NB4 (cell line): ENCODE measurements around the gene NKIRAS1.
"Not testable (repeated sequence)": the region's sequence is repeated elsewhere in the genome, so short reads cannot be mapped to it uniquely, and the experiment has no call there.

ENCODE experiments used
- DNase-seq: peaks from one replicate; pipeline ENCODE4 v3.0.0; 2010; ENCODE audit warnings: low read depth
- H3K4me3 ChIP-seq: one replicate; pipeline ENCODE4 v1.5.1; 2011; ENCODE audit warnings: mild to moderate bottlenecking, low read depth, low read length, moderate library complexity
- CTCF ChIP-seq: IDR thresholded peaks from one replicate; pipeline ENCODE4 v1.5.1; 2012; ENCODE audit warnings: low read depth, low read length
- MAX ChIP-seq: IDR thresholded peaks from 2 replicates; pipeline ENCODE4 v1.6.1; 2011; ENCODE audit warnings: low read depth, low read length
- MYC ChIP-seq: IDR thresholded peaks from 2 replicates; pipeline ENCODE4 v1.6.1; 2011; ENCODE audit warnings: low read depth, low read length
- POLR2A ChIP-seq: IDR thresholded peaks from 2 replicates; pipeline ENCODE4 v1.6.1; 2011; ENCODE audit warnings: mild to moderate bottlenecking; ENCODE audit not compliant: insufficient read length; ENCODE audit errors: extremely low read depth

The NKIRAS1 gene

GRCh38 chr3:23889386-23889785, 27.4 kb downstream of the NKIRAS1 start:
- no peak for DNase-seq
- H3K4me3 ChIP-seq, result no peak overlapping the region
- TF ChIP-seq MYC, result no peak

- DNase-seq, result peak; percentile 49
- TF ChIP-seq CTCF (peak; percentile 51), MAX (no peak)
- no peak overlapping the region for H3K4me3 ChIP-seq
Observed at GRCh38 chr3:23888617-23889228, 28.1 kb downstream of the NKIRAS1 start.

GRCh38 chr3:23886311-23886710, 30.5 kb downstream of the NKIRAS1 start:
- no peak for DNase-seq
- TF ChIP-seq CTCF (no peak), MYC (no peak), POLR2A (no peak), MAX (no peak)
- H3K4me3 ChIP-seq, result no peak overlapping the region

GRCh38 chr3:23885210-23885609, 31.6 kb downstream of the NKIRAS1 start:
- TF ChIP-seq CTCF, result no peak
- no peak for TF ChIP-seq MYC
- no peak for TF ChIP-seq POLR2A
- TF ChIP-seq MAX, result no peak
- no peak overlapping the region for H3K4me3 ChIP-seq
- DNase-seq, result peak; percentile 28

- DNase-seq, result peak; percentile 36
- no peak for TF ChIP-seq MAX
- TF ChIP-seq POLR2A, result no peak
- TF ChIP-seq MYC, result no peak
- TF ChIP-seq CTCF, result peak; percentile 20
- H3K4me3 ChIP-seq, result no peak overlapping the region
Observed at GRCh38 chr3:23884481-23884880, 32.3 kb downstream of the NKIRAS1 start.

GRCh38 chr3:23882487-23882918, 34.3 kb downstream of the NKIRAS1 start:
- no peak overlapping the region for H3K4me3 ChIP-seq
- TF ChIP-seq POLR2A (no peak), MYC (no peak), MAX (no peak), CTCF (no peak)
- no peak for DNase-seq

GRCh38 chr3:23881993-23882392, 34.8 kb downstream of the NKIRAS1 start:
- not testable (repeated sequence) for H3K4me3 ChIP-seq, DNase-seq
